Fibroblast of pulmonary artery (primary cell): ENCODE measurements around the gene ITPR1.

ENCODE experiments used
- DNase-seq: peaks from one replicate; pipeline ENCODE4 v3.0.0-alpha.2; 2010; ENCODE audit warnings: low read depth
- H3K4me3 ChIP-seq: replicated peaks from 2 replicates; pipeline ENCODE4 v1.5.1; 2011; ENCODE audit warnings: low read depth, mild to moderate bottlenecking, control low read depth, low read length, moderate library complexity
- CTCF ChIP-seq: IDR thresholded peaks from 2 replicates; pipeline ENCODE4 v1.5.1; 2011; ENCODE audit warnings: mild to moderate bottlenecking, control low read depth, low read length, inconsistent platforms; ENCODE audit errors: missing control alignments

Gene ITPR1

GRCh38 chr3:4836516-4836915 lies 343.4 kb downstream of the ITPR1 start:
- no peak for TF ChIP-seq CTCF
- DNase-seq, result no peak
- H3K4me3 ChIP-seq, result no peak overlapping the region

- no peak overlapping the region for H3K4me3 ChIP-seq
- DNase-seq, result no peak
- TF ChIP-seq CTCF, result no peak
Measured at GRCh38 chr3:4837374-4837930, 344.3 kb downstream of the ITPR1 start.

- DNase-seq, result no peak
- no peak for TF ChIP-seq CTCF
- no peak overlapping the region for H3K4me3 ChIP-seq
Measured at GRCh38 chr3:4838621-4839022, 345.5 kb downstream of the ITPR1 start.

GRCh38 chr3:4839278-4839677 lies 346.1 kb downstream of the ITPR1 start:
- DNase-seq, result no peak
- no peak for TF ChIP-seq CTCF

GRCh38 chr3:4841225-4841624 lies 348.1 kb downstream of the ITPR1 start:
- no peak overlapping the region for H3K4me3 ChIP-seq
- TF ChIP-seq CTCF, result no peak
- no peak for DNase-seq

More at GRCh38 chr3:4839278-4839677, 346.1 kb downstream of the ITPR1 start:
- H3K4me3 ChIP-seq, result no peak overlapping the region

- no peak for TF ChIP-seq CTCF
- no peak for DNase-seq
- H3K4me3 ChIP-seq, result no peak overlapping the region
Measured at GRCh38 chr3:4841776-4842440, 348.8 kb downstream of the ITPR1 start.

- no peak overlapping the region for H3K4me3 ChIP-seq
- DNase-seq, result no peak
Measured at GRCh38 chr3:4843619-4844018, 350.5 kb downstream of the ITPR1 start.

More at GRCh38 chr3:4843619-4844018, 350.5 kb downstream of the ITPR1 start:
- no peak for TF ChIP-seq CTCF
